ENCODE results near the gene SLC12A4. TPM values are rescaled to one million over a fixed set of nuclear protein-coding genes. Genes with fewer than 3 reads are reported as not detected.
A peak's percentile ranks its signal among the peaks of the same experiment; 100 is the strongest.

SLC12A4 gene
- total RNA-seq, 6 donors from 2014 or later = 54.6 to 276 (median 98.3) TPM

GRCh38 chr16:67935402-67936123, 32.9 kb downstream of the SLC12A4 start:
- WGBS, 2 donors = 11% methylated on average over 31 of the region's 55 CpGs; no CpG with 5 or more reads in 1 of the 2 donors
- Histone ChIP-seq H3K4me1 (peaks cover 17 to 32% (median 20%) of the 10 kb centered on the region in 4 donors), H3K27me3 (no peaks in the 10 kb centered on the region), H3K4me3 (peak overlapping the region; percentile 74 to 95 (median 91)), H3K9me3 (no peaks in the 10 kb centered on the region), H3K36me3 (peaks cover 0 to 43% (median 40%) of the 10 kb centered on the region in 4 donors), H3K27ac (peak overlapping the region; percentile 92 to 98 (median 95))
- ATAC-seq (ENCODE audit: low FRiP score in 2 of 2) (peak; percentile 91 to 97), DNase-seq (peak; percentile 96 to 98)
- TF ChIP-seq POLR2A (IDR thresholded peaks at IDR 0.05) = peak in 2 of 4 donors; percentile 58 to 80
- peak; percentile 75 to 84 for TF ChIP-seq POLR2AphosphoS5 (IDR thresholded peaks at IDR 0.05)
- peak in 4 of 6 experiments; percentile 20 to 46 (median 23) for TF ChIP-seq CTCF (IDR thresholded peaks at IDR 0.05)
- no peak for TF ChIP-seq EP300 (IDR thresholded peaks at IDR 0.05)

- DNase-seq = no peak
- TF ChIP-seq EP300 (IDR thresholded peaks at IDR 0.05) (no peak), CTCF (IDR thresholded peaks at IDR 0.05) (no peak), POLR2AphosphoS5 (IDR thresholded peaks at IDR 0.05) (no peak), POLR2A (IDR thresholded peaks at IDR 0.05) (no peak)
- Histone ChIP-seq H3K27ac (peak overlapping the region; percentile 92 to 98 (median 95)), H3K27me3 (no peaks in the 10 kb centered on the region), H3K36me3 (peaks cover 0 to 42% (median 37%) of the 10 kb centered on the region in 4 donors), H3K9me3 (no peaks in the 10 kb centered on the region), H3K4me3 (peak overlapping the region; percentile 25 to 95 (median 91)), H3K4me1 (peaks cover 17 to 29% (median 19%) of the 10 kb centered on the region in 4 donors)
- WGBS, 2 donors = 56 to 67% methylated on average over 12 to 13 of the region's 13 CpGs
- ATAC-seq (ENCODE audit: low FRiP score in 2 of 2) = no peak
Measured at GRCh38 chr16:67935101-67935401, 33.4 kb downstream of the SLC12A4 start.

DNA sequence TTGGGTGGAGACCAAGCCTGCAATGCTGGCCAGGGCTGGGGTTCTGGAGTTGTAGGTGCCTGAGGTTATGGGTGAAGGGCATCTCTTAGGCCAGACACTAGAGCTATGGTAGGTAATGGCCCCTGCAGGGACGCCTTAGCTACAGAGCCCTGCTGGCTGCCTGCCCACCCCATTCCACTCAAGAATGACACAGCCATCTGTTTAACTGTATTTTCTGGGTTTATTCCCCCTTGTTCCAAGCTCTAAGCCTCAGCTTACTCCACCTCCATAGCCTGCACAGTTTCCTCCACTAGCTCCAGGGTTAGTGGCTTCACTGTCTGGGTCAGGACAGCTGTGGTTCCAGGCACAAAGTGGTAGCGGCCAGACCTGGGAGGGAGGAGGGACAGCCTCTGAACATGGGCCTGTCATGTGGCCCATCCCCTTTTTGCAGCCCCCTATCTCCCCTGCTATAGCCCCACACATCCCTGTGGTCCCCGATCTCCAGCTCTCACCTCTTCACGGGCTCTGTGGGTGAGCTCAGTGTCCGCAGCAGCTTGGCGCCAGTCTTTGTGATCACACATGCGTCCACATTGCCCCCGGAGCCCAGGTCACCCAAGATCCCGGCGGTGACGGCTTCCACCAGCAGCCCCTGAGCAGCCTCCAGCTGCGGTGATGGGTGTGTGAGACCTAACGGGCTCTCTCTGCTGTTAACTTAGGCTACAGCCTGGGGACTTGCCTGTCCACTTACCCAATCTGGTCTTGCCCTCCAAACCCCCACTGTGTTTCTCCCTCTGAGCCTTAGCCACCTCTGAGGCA, 33.9 kb downstream of the SLC12A4 start:
- Histone ChIP-seq H3K27me3 (no peaks in the 10 kb centered on the region), H3K27ac (peak overlapping the region; percentile 19 to 98 (median 95)), H3K4me1 (peaks cover 15 to 23% (median 19%) of the 10 kb centered on the region in 4 donors), H3K9me3 (no peaks in the 10 kb centered on the region), H3K4me3 (peak overlapping the region in 1 of 4 donors; percentile 88), H3K36me3 (peaks cover 0 to 42% (median 34%) of the 10 kb centered on the region in 4 donors)
- no peak for TF ChIP-seq CTCF (IDR thresholded peaks at IDR 0.05)
- no peak for TF ChIP-seq EP300 (IDR thresholded peaks at IDR 0.05)
- no peak for TF ChIP-seq POLR2AphosphoS5 (IDR thresholded peaks at IDR 0.05)
- no peak for TF ChIP-seq POLR2A (IDR thresholded peaks at IDR 0.05)
- 67 to 80% methylated on average over 4 to 13 of the region's 13 CpGs for WGBS, 2 donors
- DNase-seq = no peak
- no peak for ATAC-seq (ENCODE audit: low FRiP score in 2 of 2)

DNA sequence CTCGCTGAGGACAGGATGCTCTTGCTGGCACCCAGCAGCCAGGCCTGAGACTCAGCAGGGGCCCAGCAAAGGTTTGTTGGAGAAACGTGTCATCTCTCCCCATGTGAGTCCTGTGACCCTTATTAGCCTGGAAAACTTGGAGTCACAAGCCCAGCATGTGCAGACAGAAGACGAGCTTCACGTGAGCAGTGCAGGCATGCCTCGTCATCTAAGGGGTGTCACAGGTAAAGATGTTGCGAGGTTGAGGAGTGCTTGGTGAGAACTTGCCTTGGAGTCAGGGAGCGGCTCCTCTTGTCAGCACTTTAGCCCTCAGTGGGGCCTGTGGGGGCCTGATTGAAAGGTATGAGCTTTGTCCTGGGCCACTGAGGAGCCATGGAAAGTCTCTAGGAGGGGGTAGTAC, 34.6 kb downstream of the SLC12A4 start:
- TF ChIP-seq POLR2A (IDR thresholded peaks at IDR 0.05) = no peak
- no peak for TF ChIP-seq CTCF (IDR thresholded peaks at IDR 0.05)
- TF ChIP-seq EP300 (IDR thresholded peaks at IDR 0.05) = no peak
- TF ChIP-seq POLR2AphosphoS5 (IDR thresholded peaks at IDR 0.05) = no peak
- ATAC-seq (ENCODE audit: low FRiP score in 2 of 2) = no peak
- Histone ChIP-seq H3K4me1 (peaks cover 15 to 23% (median 19%) of the 10 kb centered on the region in 4 donors), H3K36me3 (peaks cover 0 to 42% (median 37%) of the 10 kb centered on the region in 4 donors), H3K27ac (peak overlapping the region in 1 of 4 donors; percentile 19), H3K27me3 (no peaks in the 10 kb centered on the region), H3K9me3 (no peaks in the 10 kb centered on the region), H3K4me3 (no peak overlapping the region)
- 88 to 90% methylated on average over 6 to 7 of the region's 7 CpGs for WGBS, 2 donors
- no peak for DNase-seq
